ENCODE data around the gene CMC1. TPM values are rescaled to one million over a fixed set of nuclear protein-coding genes. Genes with fewer than 3 reads are reported as not detected.

The CMC1 gene
- total and polyA plus RNA-seq, 9 of the 15 experiments (the other 6 are each of a cell fraction or from before 2014, with no cell fraction given): 15.9 to 74.6 (median 48.9) TPM

DNA sequence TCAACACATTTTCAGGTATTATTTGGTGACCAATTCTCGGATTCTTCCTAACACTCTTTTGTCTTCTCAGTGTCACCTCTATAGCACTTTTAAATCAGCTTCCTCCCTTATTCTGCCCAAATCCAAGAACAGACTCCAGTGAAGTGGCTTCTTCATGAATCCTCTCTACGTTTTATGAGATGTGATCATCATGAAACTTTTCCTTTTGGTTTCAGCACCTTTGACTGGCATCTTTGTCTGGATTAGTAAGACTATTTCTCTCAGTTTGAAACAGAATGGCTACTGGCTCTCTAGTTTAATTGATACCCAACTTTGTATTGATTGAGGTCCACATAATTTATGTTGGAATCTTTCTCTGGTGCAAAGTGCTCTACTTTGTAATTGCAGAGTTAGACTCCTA lies 45.6 kb downstream of the CMC1 start:
- H3K36me3 ChIP-seq (ENCODE audit: control insufficient read depth, insufficient read depth, low read length): peaks cover 16% of the 10 kb centered on the region; the same call in 2 of the 3 replicates
- H3K4me3 ChIP-seq: no peak overlapping the region
- POLR2A ChIA-PET: interaction anchor here (1.3 kb wide), 1 partner anchor 8 kb away, joined by 4 read pairs; no protein-coding TSS in a partner anchor
- intact Hi-C loops (cut with micrococcal nuclease): no loop called here
- H3K27ac ChIP-seq (ENCODE audit: extremely low read depth, low read depth, low read length): no peak overlapping the region
- in situ Hi-C loops (cut with MboI): no loop called here
- ATAC-seq: no peak
- DNase-seq (ENCODE audit: extremely low read depth in 1 of 4, low spot score in 3 of 4): no peak
- CTCF ChIA-PET (ENCODE audit: low intra/inter-chr PET ratio): no interaction called here
- H3K9me1 ChIP-seq (ENCODE audit: control insufficient read depth, insufficient read depth, low read length): no peaks in the 10 kb centered on the region
- no peak overlapping the region for H3K9ac ChIP-seq (ENCODE audit: insufficient read depth in 1 of 2, low read depth in 2 of 2, low read length in 2 of 2)
- no peaks in the 10 kb centered on the region for H3K9me3 ChIP-seq (replicated peaks; ENCODE audit: control insufficient read depth, insufficient read depth, low read depth, low read length)
- 71% methylated on average over 2 of the region's 2 CpGs for WGBS (ENCODE audit: insufficient coverage, low coverage, missing lambda C conversion rate)
- no peaks in the 10 kb centered on the region for H3K4me1 ChIP-seq (replicated peaks in 1 of 2; ENCODE audit: control insufficient read depth in 2 of 2, insufficient read depth in 2 of 2, low read length in 2 of 2)
- no peak for FAIRE-seq
- no peaks in the 10 kb centered on the region for H4K20me1 ChIP-seq (replicated peaks; ENCODE audit: control insufficient read depth, insufficient read depth, low read length)
- H3K79me2 ChIP-seq (ENCODE audit: control insufficient read depth, insufficient read depth, low read length): peaks cover 3% of the 10 kb centered on the region; the same call in 2 of the 3 replicates
- no TSS peak for BruUV-seq (replicated peaks)
- H2AFZ ChIP-seq (ENCODE audit: low read depth, low read length): no peak overlapping the region
- H3K27me3 ChIP-seq (ENCODE audit: control insufficient read depth in 2 of 2, insufficient read depth in 2 of 2, low read length in 2 of 2): no peaks in the 10 kb centered on the region
- no peak overlapping the region for H3K4me2 ChIP-seq (ENCODE audit: insufficient read depth, low read length)
- TF ChIP-seq ZNF253 (CRISPR knock-in tag; conservative IDR thresholded peaks at IDR 0.05): no peak
- no peak for TF ChIP-seq CEBPZ (IDR thresholded peaks at IDR 0.05; ENCODE audit: borderline replicate concordance, low read depth, low read length)
- no peak for TF ChIP-seq ZNF76 (CRISPR knock-in tag; IDR thresholded peaks at IDR 0.05; ENCODE audit: borderline replicate concordance)
- TF ChIP-seq HDAC3 (IDR thresholded peaks at IDR 0.05; ENCODE audit: borderline replicate concordance, partially characterized antibody): no peak
- no peak for TF ChIP-seq TCF15 (CRISPR knock-in tag; IDR thresholded peaks at IDR 0.05)
- TF ChIP-seq SPI1 (IDR thresholded peaks at IDR 0.05; ENCODE audit: borderline replicate concordance, low read depth, low read length): no peak
- no peak for TF ChIP-seq PHF8 (IDR thresholded peaks at IDR 0.05; ENCODE audit: borderline replicate concordance, low read length)
- TF ChIP-seq GATAD2A (IDR thresholded peaks at IDR 0.05): no peak
- no peak for TF ChIP-seq FOXA3 (CRISPR knock-in tag; conservative IDR thresholded peaks at IDR 0.05 in 1 of 2, IDR thresholded peaks at IDR 0.05 in 1 of 2)
- TF ChIP-seq ARID2 (IDR thresholded peaks at IDR 0.05): no peak
- no peak for TF ChIP-seq PBX2 (CRISPR knock-in tag; IDR thresholded peaks at IDR 0.05; ENCODE audit: low read depth)
- no peak for TF ChIP-seq PBX2 (tag; conservative IDR thresholded peaks at IDR 0.05; ENCODE audit: low read depth)
